Bone marrow (tissue), 2 donors: ENCODE measurements around the gene KRIT1.
"Not testable (repeated sequence)": the region's sequence is repeated elsewhere in the genome, so short reads cannot be mapped to it uniquely, and the experiment has no call there.

ENCODE experiments used
- DNase-seq, 2 donors: peaks; one replicate each; lab custom pipeline; 2025; lab: John Stamatoyannopoulos, UW

The KRIT1 gene

DNA sequence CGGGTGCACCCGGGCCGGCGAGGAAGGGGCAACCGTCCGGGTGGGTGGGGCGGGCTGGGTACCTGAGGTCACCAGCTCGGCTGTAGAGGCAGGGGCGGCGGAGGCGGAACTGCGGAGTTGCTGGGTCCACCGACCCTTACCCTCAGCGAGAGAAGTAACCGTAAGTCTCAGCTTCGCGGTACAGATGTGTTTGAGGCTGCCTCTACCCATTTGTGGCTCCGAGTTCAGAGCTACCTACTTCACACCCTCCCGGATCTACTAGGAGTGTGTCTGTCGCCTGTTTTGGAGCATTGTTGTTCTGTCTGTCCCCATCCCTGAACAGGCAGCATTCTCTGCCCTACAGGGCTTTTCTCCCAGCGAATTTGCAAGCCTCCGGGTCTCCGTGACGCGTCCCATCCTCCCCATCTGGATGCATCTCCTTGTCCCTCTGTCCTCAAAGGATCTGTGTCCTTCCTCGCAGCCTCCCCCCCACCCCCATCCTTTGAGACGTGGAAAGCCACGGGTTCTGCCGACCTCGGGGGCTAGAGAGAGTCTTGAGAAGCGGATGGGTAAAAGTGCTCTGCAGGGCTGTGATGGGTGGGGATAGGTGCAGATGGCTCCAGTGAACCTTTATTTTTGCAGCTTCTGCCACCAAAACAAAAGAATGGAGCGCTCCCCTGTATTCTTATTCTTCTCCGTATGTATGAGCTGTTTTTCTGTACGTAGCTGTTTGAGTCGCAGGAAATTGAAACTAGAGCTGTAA lies 817 bp upstream of the KRIT1 start:
- DNase-seq: peak in 1 of 2 donors; percentile 36

DNA sequence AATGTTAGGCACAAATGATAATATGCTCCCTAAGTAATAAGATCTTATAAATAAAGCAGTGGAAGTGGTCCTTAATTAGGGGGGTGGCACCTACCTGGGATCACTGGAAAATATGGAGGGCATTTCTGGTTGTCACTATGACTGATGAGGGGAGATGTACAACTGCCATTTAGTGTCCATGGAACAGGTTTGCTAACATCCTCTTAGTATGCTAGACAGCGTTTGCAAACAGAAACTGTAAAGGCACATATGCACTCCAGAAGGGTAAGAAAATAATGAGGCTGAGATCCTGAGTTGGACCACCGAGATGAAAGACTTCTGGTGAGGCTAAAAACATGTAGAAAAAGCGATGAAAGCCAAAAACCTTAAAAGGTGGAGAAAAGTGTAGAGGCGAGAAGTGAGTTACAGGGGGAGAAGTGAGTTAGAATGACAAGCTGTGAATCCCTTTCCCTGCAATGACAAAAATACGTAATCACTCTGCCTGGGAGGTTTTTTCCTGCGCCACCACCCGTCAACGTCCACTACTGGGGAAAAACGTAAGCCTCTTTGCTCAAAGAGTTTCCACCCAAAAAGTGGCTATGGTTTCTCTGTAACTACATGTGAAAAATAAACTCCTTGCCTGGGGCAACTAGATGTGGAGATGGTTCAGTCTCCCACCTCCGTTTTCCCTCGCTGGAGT lies 767 bp downstream of the KRIT1 start:
- peak in 1 of 2 donors; percentile 7 for DNase-seq

DNA sequence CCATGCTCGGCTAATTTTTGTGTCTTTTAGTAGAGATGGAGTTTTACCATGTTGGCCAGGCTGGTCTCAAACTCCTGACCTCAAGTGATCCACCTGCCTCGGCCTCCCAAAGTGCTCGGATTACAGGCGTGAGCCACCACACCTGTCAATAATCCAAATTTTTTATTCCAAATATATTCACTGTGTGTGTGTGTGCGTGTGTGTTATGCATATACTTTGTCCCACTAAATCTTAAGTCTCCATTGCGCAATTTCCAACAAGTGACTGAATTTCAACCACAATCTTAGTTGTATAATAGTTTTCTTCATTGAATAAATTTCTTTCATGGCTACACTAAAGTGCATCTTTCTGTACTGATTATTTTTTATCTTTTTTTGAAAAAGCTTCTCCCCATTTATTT lies 2.7 kb downstream of the KRIT1 start:
- DNase-seq: no peak

DNA sequence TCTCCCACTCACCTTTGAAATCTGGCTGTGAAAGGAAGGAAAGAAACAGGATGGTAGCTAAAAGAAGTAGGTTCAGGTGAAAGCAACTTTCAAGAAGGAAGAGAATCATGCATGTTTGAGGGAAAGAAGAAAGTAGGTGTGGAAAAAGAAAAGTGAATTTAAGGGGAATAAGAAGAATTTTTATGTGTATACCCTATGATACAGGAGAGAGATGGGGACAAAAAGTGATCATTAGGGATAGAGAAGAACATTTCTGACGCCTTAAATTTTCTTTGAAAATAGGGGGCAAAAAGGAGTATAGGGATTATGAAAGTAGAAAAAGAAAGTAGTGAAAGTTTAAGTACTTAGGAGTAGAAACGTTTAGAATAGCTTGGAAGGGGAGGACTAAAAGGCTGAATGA lies 15.2 kb downstream of the KRIT1 start:
- no peak for DNase-seq

DNA sequence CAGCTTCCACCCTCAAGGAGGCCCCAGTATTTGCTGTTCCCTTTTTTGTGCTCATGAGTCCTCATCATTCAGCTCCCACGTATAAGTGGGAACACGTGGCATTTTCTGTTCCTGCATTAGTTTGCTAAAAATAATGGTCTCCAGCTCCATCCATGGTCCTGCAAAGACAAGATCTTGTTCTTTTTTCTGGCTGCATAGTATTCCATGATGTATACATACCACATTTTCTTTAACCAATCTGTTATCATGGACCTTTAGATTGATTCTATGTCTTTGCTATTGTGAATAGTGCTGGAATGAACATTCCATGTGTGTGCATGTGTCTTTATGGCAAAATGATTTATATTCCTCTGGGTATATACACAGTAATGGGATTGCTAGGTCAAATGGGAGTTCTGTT lies 17.0 kb downstream of the KRIT1 start:
- no peak for DNase-seq

DNA sequence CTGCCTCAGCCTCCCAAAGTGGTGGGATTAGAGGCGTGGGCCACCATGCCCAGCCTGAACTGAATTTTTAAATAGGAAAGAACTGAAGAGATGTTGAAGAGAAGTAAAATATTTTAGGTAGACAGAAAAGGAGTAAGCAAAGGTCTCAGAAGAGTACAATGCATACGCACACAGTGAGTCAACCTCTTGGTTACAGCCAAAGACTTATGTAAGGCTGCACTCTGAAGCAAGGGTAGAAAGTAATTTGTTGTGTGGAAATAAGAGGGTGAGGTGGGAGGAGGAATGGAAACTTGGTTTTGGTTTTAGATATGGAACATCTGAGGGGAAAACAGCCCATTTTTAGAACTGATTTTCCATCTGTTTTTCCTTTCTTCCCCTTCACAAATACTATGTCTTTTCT lies 17.6 kb downstream of the KRIT1 start:
- DNase-seq: no peak

DNA sequence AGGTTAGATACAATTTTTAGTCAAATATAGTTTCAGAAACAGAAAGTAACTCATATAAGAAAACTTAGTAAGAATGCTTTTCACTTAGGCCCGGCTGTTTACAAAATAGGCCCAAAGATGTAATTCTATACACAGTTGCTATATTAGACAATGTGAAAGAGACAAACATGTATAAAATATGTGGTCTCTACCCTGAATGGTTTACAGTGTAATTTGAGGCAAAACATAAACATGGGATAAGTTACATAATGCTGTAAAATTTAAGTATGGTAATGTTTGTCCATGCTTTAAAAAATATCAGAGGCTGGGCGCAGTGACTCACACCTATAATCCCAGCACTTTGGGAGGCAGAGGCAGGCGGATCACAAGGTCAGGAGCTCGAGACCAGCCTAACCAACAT lies 18.7 kb downstream of the KRIT1 start:
- DNase-seq: no peak

DNA sequence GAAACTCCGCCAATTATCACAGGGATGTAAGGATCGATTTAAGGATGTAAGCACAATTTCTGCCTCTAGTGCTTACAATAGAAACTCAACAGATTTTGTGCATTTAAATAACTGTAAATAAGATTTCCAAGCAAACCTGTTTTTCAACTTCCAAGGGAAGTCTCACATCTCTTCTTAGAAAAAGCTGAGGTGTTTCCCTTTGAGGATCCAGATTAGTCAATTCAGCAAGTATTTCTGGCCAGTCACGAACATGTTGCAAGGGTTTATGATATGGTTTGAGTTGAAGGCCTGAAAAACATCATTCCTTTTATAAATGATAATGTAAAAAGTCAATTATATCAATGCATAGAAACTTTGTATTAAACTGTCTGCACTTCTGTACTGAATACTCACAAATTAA lies 23.9 kb downstream of the KRIT1 start:
- no peak for DNase-seq

DNA sequence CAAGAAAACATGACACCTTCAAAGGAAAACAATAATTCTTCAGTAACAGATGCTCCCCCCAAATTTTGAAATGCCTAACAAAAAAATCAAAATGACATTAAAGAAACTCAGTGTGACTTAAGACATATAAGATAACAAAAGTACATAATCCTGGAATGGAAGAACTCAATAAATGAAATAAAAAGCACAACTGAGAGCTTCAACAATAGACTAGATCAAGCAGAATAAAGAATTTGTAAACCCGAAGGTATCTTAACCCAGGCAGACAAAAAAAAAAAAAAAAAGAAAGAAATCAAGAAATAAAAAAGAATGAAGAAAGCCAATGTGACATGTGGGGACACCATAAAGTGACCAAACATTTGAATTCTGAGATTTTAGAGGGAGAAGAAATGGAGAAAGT lies 39.0 kb downstream of the KRIT1 start:
- DNase-seq: no peak

DNA sequence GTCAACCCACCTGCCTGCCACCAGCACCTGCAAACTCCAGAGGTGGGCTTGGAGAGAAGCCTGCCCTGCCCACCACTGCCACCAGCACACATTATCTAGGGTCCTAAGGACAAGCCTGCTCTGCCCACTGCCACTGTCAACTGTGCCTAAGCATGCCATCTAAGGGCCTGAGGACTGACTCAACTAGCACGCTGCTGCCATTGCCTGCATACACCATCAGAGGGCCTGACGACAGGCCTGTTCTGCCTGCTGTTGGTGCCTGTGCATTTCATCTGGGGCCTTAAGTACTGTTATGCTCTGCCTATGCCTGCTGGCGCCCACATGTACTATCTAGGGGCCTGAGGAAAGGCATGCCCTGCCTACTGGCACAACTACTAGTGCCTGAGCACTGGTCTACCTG lies 39.7 kb downstream of the KRIT1 start:
- no peak for DNase-seq

DNA sequence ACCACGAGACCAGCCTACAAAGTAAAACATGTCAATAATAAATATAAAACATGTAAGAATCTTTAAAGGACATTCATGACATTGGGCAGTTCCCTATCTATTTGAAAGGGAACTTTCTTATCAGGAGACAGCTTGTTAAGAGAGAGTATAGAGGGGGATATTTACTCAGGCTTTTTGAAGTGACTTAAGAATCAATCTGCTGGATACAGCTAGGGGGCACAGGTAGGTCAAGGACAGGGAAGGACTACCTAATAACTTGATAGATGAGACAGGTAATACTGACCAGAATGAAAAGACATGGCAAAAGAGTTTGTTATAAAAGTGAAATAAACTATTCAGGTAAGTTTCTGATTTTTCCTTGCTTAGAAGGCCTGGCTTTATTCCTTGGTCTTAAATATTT lies 44.9 kb downstream of the KRIT1 start:
- no peak for DNase-seq

DNA sequence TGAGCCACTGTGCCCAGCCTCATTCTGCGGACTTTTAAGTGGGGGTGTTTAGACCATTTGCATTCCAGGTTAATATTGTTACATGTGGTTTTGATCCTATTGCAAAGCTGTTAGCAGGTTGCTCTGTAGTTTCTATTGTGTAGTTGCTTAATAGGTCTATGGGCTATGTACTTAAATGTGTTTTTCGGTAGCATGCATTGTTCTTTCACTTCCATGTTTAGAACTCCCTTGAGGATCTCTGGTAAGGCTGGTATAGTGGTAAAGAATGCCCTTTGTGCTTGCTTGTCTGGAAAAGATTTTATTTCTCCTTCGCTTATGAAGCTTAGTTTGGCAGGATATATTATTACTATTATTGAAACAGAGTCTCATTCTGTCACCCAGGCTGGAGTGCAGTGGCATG lies 53.4 kb downstream of the KRIT1 start:
- no peak for DNase-seq

DNA sequence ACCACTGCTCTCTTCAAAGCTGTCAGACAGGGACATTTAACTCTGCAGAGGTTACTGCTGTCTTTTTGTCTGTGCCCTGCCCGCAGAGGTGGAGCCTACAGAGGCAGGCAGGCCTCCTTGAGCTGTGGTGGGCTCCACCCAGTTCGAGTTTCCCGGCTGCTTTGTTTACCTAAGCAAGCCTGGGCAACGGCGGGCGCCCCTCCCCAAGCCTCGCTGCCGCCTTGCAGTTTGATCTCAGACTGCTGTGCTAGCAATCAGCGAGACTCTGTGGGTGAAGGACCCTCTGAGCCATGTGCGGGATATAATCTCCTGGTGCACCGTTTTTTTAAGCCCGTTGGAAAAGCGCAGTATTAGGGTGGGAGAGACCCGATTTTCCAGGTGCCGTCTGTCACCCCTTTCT lies 56.5 kb downstream of the KRIT1 start:
- DNase-seq: not testable (repeated sequence)

DNA sequence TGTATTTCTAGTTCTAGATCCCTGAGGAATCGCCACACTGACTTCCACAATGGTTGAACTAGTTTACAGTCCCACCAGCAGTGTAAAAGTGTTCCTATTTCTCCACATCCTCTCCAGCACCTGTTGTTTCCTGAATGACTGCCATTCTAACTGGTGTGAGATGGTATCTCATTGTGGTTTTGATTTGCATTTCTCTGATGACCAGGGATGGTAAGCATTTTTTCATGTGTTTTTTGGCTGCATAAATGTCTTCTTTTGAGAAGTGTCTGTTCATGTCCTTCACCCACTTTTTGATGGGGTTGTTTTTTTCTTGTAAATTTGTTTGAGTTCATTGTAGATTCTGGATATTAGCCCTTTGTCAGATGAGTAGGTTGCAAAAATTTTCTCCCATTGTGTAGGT lies 61.4 kb downstream of the KRIT1 start:
- not testable (repeated sequence) for DNase-seq

DNA sequence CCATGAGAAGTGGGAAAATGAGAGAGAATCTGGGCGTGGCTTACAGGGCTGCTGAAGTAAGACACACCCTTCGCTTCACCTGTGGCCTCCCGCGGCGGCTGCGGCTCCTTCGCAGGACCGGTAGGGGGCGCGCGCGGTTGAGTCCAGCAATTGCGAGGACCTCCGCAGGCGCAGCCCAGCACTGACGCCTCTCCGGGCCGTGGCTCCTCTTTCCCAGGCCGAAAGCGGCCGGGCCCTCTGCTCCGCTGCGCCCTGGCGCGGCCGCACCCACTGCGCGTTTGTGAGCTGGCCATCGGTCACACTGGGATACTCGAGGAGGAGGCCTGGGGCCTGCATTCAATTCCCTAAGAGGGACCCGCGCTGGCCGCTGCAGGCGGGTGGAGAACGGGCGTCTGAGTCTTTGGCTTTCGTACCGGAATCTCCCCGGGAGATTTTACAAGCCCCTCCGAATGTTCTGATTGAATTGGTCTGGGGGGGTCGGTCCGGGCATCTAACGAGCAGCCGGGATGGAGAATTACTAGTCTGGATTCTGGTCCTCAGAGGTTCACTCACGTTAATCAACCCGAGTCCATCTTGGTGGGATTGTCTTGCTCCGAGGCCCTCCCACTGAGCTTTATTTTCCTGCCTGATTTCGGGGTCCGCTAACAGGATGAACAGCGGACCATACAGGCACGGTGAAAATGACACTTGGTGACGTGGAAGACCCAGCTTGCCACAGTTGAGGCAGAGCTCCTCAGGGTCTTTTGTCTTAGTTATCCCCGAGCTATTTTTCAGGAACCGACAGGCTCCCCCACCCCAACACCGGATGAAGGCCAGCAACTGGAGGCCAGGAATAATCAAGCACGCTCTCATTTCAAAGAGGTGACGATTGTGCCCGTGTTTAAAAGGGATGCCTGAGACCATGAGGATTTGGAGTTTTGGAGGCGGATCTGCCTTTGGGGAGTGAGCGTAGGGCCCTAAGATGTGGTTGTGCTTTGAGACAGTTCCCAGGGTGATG lies 66.5 kb downstream of the KRIT1 start, which contains the start of gene LRRD1:
Gene LRRD1, minus strand, starts transcription at position 215 of the 997 bp plus-strand sequence. CDS start 13,940 bp downstream, outside the sequence.
- DNase-seq: peak; percentile 68 to 75

DNA sequence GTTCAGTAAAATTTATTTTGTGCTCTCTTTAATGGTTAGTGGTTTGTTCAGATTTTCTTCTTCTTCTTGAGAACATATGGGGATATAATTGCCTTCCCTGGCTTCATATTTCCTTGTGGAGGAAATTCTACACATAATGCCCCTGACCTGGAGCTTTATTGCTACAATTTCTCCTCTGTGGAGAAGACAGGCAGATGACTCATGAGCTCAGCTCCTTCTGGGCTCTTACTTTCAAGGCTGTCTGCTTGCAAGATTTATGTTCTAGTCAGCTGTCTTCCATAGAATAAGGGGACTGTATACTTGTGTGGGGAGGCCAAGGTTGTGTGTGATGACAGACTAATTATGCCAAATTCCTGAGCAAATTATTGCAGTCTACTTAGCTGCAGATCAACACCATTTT lies 68.4 kb downstream of the KRIT1 start:
- no peak for DNase-seq

DNA sequence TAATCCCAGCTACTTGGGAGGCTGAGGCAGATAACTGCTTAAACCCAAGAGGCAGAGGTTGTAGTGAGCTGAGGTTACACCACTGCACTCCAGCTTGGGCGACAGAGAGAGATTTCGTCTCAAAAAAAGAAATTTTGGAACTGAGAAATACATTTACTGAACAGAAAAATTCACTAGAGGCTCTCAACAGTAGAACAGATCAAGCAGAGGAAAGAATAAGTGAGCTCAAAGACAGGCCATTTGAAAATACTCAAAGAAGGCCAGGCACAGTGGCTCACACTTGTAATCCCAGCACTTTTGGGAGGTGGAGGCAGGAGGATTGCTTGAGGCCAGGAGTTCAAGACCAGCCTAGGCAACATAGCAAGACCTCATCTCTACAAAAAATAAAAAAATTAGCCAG lies 76.2 kb downstream of the KRIT1 start:
- not testable (repeated sequence) for DNase-seq

DNA sequence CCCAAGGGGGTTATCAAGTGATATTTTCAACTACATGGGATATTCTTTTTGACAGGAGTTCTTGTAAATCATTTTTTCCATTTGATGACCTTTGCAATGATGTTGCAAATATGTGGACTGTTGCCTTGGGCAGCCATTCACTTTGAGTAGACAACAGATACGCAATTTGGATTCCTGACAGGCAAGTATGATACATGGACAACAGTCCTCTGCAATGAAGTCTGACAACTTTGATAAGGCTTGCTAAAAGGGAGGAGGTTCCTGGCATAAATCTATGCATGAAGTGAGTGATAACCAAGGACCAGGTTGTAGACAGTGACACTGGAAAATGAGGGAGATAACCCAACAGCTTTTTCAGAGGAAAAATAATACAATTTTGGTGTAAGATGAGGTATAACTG lies 84.4 kb downstream of the KRIT1 start:
- DNase-seq: no peak

DNA sequence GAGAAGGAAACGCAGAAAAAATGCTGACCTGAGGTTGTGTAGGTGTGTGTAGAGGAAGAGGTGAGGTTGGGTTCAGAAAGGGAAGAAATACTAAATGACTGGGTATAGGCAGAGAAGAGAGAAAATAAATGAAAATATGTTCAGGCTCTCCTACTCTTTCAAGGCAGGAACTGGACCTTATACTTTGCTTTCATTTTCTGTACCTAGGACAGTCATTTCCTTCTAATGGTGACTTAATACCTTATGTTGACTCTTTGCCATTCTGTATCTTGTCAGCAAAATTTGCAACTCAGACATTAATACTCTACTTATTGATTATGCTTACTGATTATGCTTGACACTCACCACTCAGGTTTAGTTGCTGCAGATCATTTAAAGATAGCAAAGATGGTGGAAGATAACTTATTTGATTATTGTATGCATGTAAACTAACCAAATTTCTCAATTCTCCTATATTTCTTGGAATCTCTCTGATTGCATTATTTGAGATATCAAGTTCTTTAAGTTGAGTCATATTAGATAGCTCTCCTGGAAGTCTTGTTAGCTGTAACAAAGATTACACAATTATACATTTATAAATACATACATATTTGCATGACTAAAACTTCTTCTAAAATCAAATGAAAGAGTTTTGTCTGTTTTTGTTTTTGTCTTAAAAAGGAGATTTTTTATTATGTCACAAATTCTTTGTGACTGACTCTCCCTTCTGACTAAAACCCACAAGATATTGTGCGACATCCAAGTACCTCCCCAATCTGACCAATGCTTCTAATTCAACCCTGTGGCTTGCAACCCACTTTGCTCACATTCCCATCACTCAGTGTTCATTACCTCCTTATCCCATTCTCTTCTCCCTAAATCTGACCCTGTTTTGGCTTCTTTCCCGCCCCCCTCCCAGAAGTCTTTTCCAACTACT lies 86.8 kb downstream of the KRIT1 start:
- DNase-seq: no peak

DNA sequence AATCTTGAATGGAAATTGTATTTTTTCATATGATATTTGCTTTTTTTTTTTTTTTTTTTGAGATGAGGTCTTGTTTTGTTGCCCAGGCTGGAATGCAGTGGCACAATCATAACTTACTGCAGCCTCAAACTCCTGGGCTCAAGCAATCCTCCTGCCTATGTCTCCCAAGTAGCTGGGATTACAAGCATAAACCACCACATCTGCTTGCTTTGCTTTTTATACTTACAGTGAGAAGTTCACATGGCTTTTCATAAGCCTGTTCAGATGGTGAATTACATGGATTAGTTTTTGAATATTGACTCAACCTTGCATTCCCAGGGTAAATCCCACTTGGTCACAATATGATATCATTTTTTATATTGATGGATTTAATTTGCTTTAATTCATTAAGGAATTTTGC lies 88.7 kb downstream of the KRIT1 start:
- DNase-seq: no peak

DNA sequence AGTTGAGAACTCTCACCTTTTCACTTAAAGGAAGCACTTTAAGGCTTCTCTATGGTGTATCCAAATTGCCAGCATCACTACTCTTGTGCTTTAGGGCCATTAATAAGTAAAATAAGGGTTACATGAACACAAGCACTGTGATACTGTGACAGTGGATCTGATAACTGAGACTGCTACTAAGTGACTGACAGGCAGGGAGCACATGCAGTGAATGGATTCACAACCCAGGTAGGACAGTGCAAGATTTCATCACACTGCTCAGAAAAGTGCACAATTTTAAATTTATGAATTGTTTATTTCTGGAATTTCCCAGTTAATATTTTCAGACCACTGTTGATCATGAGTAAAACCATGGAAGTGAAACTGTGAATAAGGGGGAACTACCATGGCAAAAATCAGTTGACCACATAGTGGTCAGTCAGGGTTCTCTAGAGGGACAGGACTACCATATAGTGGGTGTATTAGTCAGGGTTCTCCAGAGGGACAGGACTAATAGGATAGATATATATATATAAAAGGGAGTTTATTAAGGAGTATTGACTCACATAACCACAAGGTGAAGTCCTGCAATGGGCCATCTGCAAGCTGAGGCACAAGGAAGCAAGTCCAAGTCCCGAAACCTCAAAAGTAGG lies 90.5 kb downstream of the KRIT1 start:
- DNase-seq: no peak
